Measurements from ENCODE around the gene C17orf50. TPM values are rescaled to one million over a fixed set of nuclear protein-coding genes. Genes with fewer than 3 reads are reported as not detected.

Gene C17orf50
- total RNA-seq, 1 experiment from 2014 or later: not detected

DNA sequence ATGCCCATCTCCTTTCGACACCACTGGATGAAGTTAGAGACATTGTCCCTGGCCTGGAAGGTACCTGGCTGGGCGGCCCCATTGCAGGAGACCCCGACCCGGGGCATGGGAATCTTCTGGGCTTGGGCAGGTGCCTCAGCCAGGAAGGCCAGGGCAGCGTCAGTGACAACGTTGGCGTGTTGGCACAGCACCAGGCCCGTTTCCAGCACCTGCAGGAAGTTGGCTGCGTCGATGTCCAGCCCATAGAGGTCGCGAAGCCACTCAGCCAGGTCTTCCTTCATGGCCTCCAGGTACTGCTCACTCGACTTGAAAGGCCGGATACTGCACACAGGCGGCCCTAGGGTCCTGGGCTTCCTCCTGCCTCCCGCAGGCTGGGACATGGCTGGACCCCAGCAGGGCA lies 8.2 kb upstream of the C17orf50 start:
- Histone ChIP-seq H2AFZ (ENCODE audit: low read depth, low read length, poor library complexity, severe bottlenecking) (no peak overlapping the region), H4K20me1 (ENCODE audit: insufficient read depth) (no peaks in the 10 kb centered on the region), H3K79me2 (ENCODE audit: insufficient read depth, low read length) (no peaks in the 10 kb centered on the region), H3K9me2 (ENCODE audit: insufficient read depth) (no peaks in the 10 kb centered on the region), H3K4me2 (ENCODE audit: low read length) (no peak overlapping the region), H3K36me3 (ENCODE audit: control insufficient read depth in 1 of 2, insufficient read depth in 2 of 2, low read length in 2 of 2) (no peaks in the 10 kb centered on the region), H3K4me3 (replicated peaks in 1 of 2; ENCODE audit: low read depth in 1 of 2, low read length in 2 of 2) (no peak overlapping the region), H3K27me3 (ENCODE audit: insufficient read depth, low read length) (peaks cover 4% of the 10 kb centered on the region; the same call in 1 of the 2 replicates), H3K9me3 (ENCODE audit: control insufficient read depth in 1 of 2, insufficient read depth in 1 of 2, low read depth in 1 of 2, low read length in 2 of 2) (no peaks in the 10 kb centered on the region), H3K27ac (ENCODE audit: low read depth, low read length) (no peak overlapping the region), H3K4me1 (ENCODE audit: control insufficient read depth in 1 of 2, insufficient read depth in 2 of 2, low read length in 2 of 2) (no peaks in the 10 kb centered on the region), H3K9ac (ENCODE audit: low read length) (no peak overlapping the region)
- TF ChIP-seq, protein P1, sequence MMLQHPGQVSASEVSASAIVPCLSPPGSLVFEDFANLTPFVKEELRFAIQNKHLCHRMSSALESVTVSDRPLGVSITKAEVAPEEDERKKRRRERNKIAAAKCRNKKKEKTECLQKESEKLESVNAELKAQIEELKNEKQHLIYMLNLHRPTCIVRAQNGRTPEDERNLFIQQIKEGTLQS (IDR thresholded peaks at IDR 0.05): no peak
- TF ChIP-seq SIN3A (IDR thresholded peaks at IDR 0.05; ENCODE audit: low read depth) (no peak), SRF (IDR thresholded peaks at IDR 0.05; ENCODE audit: low read depth) (no peak), EZH2phosphoT487 (IDR thresholded peaks at IDR 0.05; ENCODE audit: borderline replicate concordance) (no peak), EZH2 (IDR thresholded peaks at IDR 0.05) (no peak), POLR2A (IDR thresholded peaks at IDR 0.05; ENCODE audit: borderline replicate concordance, extremely low read depth, insufficient read depth, insufficient read length) (no peak)
- TF ChIP-seq, protein P2, sequence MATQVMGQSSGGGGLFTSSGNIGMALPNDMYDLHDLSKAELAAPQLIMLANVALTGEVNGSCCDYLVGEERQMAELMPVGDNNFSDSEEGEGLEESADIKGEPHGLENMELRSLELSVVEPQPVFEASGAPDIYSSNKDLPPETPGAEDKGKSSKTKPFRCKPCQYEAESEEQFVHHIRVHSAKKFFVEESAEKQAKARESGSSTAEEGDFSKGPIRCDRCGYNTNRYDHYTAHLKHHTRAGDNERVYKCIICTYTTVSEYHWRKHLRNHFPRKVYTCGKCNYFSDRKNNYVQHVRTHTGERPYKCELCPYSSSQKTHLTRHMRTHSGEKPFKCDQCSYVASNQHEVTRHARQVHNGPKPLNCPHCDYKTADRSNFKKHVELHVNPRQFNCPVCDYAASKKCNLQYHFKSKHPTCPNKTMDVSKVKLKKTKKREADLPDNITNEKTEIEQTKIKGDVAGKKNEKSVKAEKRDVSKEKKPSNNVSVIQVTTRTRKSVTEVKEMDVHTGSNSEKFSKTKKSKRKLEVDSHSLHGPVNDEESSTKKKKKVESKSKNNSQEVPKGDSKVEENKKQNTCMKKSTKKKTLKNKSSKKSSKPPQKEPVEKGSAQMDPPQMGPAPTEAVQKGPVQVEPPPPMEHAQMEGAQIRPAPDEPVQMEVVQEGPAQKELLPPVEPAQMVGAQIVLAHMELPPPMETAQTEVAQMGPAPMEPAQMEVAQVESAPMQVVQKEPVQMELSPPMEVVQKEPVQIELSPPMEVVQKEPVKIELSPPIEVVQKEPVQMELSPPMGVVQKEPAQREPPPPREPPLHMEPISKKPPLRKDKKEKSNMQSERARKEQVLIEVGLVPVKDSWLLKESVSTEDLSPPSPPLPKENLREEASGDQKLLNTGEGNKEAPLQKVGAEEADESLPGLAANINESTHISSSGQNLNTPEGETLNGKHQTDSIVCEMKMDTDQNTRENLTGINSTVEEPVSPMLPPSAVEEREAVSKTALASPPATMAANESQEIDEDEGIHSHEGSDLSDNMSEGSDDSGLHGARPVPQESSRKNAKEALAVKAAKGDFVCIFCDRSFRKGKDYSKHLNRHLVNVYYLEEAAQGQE (IDR thresholded peaks at IDR 0.05; ENCODE audit: low read depth): no peak
- TF ChIP-seq, protein P3, sequence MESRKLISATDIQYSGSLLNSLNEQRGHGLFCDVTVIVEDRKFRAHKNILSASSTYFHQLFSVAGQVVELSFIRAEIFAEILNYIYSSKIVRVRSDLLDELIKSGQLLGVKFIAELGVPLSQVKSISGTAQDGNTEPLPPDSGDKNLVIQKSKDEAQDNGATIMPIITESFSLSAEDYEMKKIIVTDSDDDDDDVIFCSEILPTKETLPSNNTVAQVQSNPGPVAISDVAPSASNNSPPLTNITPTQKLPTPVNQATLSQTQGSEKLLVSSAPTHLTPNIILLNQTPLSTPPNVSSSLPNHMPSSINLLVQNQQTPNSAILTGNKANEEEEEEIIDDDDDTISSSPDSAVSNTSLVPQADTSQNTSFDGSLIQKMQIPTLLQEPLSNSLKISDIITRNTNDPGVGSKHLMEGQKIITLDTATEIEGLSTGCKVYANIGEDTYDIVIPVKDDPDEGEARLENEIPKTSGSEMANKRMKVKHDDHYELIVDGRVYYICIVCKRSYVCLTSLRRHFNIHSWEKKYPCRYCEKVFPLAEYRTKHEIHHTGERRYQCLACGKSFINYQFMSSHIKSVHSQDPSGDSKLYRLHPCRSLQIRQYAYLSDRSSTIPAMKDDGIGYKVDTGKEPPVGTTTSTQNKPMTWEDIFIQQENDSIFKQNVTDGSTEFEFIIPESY (IDR thresholded peaks at IDR 0.05; ENCODE audit: extremely low read depth, insufficient replicate concordance, low read length): no peak
- intact Hi-C loops (cut with micrococcal nuclease): no loop called here
- ChIA-PET POLR2A (no interaction called here), CTCF (no interaction called here), RAD21 (ENCODE audit: low non-redundant PET in 1 of 2, low total read pairs in 2 of 2, uncharacterized antibody in 2 of 2, unreplicated experiment in 2 of 2) (no interaction called here)
- BruUV-seq (replicated peaks): no TSS peak
- ATAC-seq (no peak), DNase-seq (ENCODE audit: low read depth, low spot score) (no peak)

Data from HCT116 (cell line).